T-helper 2 cell treated with Interferon-gamma antibody and Interleukin-4, amounts not matched to agents 5 μg/mL and 100 μg/mL, for 36 hours (primary cell): ENCODE measurements around the gene STAT4.

ENCODE experiments used
- DNase-seq: peaks from one replicate; pipeline ENCODE4 v3.0.0; 2021; ENCODE audit warnings: low spot score
- H3K27ac Mint-ChIP-seq: one replicate; pipeline ENCODE4 v1.8.0; 2021; ENCODE audit warnings: mild to moderate bottlenecking, mixed read lengths
- H3K27me3 Mint-ChIP-seq: one replicate; pipeline ENCODE4 v1.8.0; 2021; ENCODE audit warnings: low read depth, mixed read lengths
- H3K36me3 Mint-ChIP-seq: one replicate; pipeline ENCODE4 v1.8.0; 2021; ENCODE audit warnings: low read depth, mixed read lengths
- H3K4me1 Mint-ChIP-seq: one replicate; pipeline ENCODE4 v1.8.0; 2021; ENCODE audit warnings: low read depth, mixed read lengths
- H3K4me3 Mint-ChIP-seq: one replicate; pipeline ENCODE4 v1.8.0; 2022; ENCODE audit warnings: mild to moderate bottlenecking, moderate library complexity, mixed read lengths
- H3K9me3 Mint-ChIP-seq: one replicate; pipeline ENCODE4 v1.8.0; 2021; ENCODE audit warnings: mixed read lengths

Gene STAT4

GRCh38 chr2:190982262-190983034, 168.3 kb downstream of the STAT4 start:
- DNase-seq = no peak
- Mint-ChIP-seq H3K4me1 (peaks cover 62% of the 10 kb centered on the region), H3K27ac (peak overlapping the region; percentile 28), H3K27me3 (no peaks in the 10 kb centered on the region), H3K4me3 (no peak overlapping the region), H3K9me3 (no peaks in the 10 kb centered on the region), H3K36me3 (peaks cover 93% of the 10 kb centered on the region)

DNA sequence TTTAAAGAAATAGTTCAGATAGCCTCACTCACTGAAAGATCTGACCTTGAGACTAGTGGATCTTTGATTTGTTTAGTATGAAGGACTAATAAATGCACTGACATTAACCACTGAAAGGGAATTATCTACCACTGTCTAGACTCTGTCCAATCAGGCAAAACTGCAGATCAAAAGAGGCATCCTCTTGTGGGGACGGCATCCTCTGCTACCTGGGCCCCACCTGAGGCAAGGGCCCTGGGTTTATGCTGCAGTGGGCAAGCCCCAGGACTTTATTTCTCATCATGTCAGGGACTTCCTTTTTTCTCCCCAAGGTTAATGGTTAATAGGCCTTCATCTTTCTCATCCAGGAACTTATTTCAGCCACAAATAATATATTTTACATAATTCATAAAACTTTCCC, 169.1 kb downstream of the STAT4 start:
- no peaks in the 10 kb centered on the region for H3K9me3 Mint-ChIP-seq
- no peak for DNase-seq
- peaks cover 91% of the 10 kb centered on the region for H3K36me3 Mint-ChIP-seq
- H3K27ac Mint-ChIP-seq = peak overlapping the region; percentile 76
- H3K4me3 Mint-ChIP-seq = no peak overlapping the region
- H3K27me3 Mint-ChIP-seq = no peaks in the 10 kb centered on the region
- peaks cover 58% of the 10 kb centered on the region for H3K4me1 Mint-ChIP-seq

GRCh38 chr2:190981333-190981732, 169.5 kb downstream of the STAT4 start:
- no peak overlapping the region for H3K4me3 Mint-ChIP-seq
- no peaks in the 10 kb centered on the region for H3K9me3 Mint-ChIP-seq
- H3K27me3 Mint-ChIP-seq = no peaks in the 10 kb centered on the region
- peaks cover 57% of the 10 kb centered on the region for H3K4me1 Mint-ChIP-seq
- peak overlapping the region; percentile 76 for H3K27ac Mint-ChIP-seq
- peaks cover 94% of the 10 kb centered on the region for H3K36me3 Mint-ChIP-seq
- no peak for DNase-seq

DNA sequence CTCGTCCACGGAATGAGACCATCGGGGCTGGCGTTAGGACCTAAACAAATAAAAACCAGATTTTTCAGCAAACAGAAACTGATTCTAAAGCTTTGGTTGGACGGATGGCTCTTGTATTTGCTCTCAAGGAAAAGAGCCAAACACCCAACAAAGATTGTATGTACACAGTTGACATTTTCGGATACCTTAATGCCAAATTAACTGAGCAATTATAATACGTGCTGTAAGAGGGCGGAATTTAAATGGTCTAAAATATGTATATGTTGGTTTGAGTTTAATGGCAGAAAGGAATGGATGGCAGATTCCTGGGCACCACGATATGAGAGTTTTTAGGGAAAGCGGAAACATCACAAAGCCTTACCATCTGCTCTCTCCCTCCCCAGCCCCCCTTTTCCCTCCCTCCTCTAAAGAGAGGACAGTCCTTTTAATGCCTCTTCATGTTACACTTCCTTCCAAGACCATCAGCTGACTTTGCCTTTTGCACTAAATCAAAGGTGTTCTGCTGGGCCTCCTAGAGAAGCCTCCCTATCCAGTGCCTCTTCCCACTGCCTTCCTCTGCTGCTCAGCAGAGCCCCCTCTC, 170.1 kb downstream of the STAT4 start:
- no peak overlapping the region for H3K4me3 Mint-ChIP-seq
- H3K27ac Mint-ChIP-seq = peak overlapping the region; percentile 76
- no peaks in the 10 kb centered on the region for H3K9me3 Mint-ChIP-seq
- H3K4me1 Mint-ChIP-seq = peaks cover 57% of the 10 kb centered on the region
- H3K36me3 Mint-ChIP-seq = peaks cover 93% of the 10 kb centered on the region
- no peak for DNase-seq
- H3K27me3 Mint-ChIP-seq = no peaks in the 10 kb centered on the region

DNA sequence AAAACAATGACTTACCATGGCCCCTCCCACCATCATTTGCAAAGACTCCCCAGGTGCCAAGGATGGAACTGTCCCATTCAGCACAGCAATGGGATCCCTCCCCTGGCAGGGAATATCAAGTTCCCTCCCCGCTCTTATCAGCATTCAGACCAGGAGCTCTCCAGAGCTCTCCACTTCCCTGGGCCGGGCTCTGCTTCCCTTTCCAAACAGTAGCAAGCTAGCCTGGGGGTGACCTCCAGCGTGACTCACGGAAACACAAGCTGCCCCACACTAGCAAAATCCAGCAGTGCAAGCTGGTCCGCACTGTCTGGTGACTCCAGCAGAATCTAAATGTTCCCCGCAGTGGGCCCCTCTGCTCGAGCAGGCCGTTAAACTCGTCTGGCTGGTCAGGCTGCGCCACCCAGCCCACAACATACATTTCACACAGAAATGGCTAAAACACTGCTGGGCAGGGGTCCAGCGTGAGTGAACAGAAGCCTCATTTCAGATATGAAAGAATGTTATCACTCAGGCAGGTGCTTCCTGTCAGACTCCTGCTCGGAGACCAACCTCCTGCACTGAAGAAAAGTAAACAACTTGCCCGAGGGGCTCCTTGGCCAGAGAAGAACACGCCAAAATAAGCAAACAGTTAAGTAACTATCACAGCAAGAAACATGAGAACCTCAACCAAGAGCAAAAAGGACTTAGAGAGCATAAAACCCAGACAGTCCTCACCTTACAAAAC, 170.7 kb downstream of the STAT4 start:
- Mint-ChIP-seq H3K4me1 (peaks cover 55% of the 10 kb centered on the region), H3K27ac (peak overlapping the region; percentile 60), H3K4me3 (no peak overlapping the region), H3K27me3 (no peaks in the 10 kb centered on the region), H3K9me3 (no peaks in the 10 kb centered on the region), H3K36me3 (peaks cover 93% of the 10 kb centered on the region)
- DNase-seq = no peak
